ENCODE data around the gene TMEM134.
"Not testable (repeated sequence)": the region's sequence is repeated elsewhere in the genome, so short reads cannot be mapped to it uniquely, and the experiment has no call there.

The TMEM134 gene

GRCh38 chr11:67485873-67486361, 16.9 kb upstream of the TMEM134 start:
- DNase-seq (ENCODE audit: low read depth in 3 of 3): peak in 1 of 3 donors; percentile 62

GRCh38 chr11:67484847-67485311, 15.8 kb upstream of the TMEM134 start:
- DNase-seq (ENCODE audit: low read depth in 3 of 3): peak in 2 of 3 donors; percentile 60 to 69

GRCh38 chr11:67483831-67484665, 15.0 kb upstream of the TMEM134 start:
- DNase-seq (ENCODE audit: low read depth in 3 of 3): peak in 1 of 3 donors; percentile 34

GRCh38 chr11:67482827-67483798, 14.1 kb upstream of the TMEM134 start, which contains the start of gene AIP:
TSS of gene AIP (plus strand) at chr11:67483026. CDS start at chr11:67483159, 133 bp downstream.
- peak; percentile 96 to 97 (median 97) for DNase-seq (ENCODE audit: low read depth in 3 of 3)

GRCh38 chr11:67482275-67482826, 13.3 kb upstream of the TMEM134 start:
- no peak for DNase-seq (ENCODE audit: low read depth in 3 of 3)

- not testable (repeated sequence) for DNase-seq (ENCODE audit: low read depth in 3 of 3)
These were observed 8.4 kb upstream of the TMEM134 start for GRCh38 chr11:67477344-67478050.

GRCh38 chr11:67476692-67477091, 7.6 kb upstream of the TMEM134 start:
- not testable (repeated sequence) for DNase-seq (ENCODE audit: low read depth in 3 of 3)

GRCh38 chr11:67472882-67473281, 3.8 kb upstream of the TMEM134 start:
- no peak for DNase-seq (ENCODE audit: low read depth in 3 of 3)

GRCh38 chr11:67470337-67471002, 1.4 kb upstream of the TMEM134 start:
- no peak for DNase-seq (ENCODE audit: low read depth in 3 of 3)

- no peak for DNase-seq (ENCODE audit: low read depth in 3 of 3)
These were observed 409 bp upstream of the TMEM134 start for GRCh38 chr11:67469508-67469811.

- DNase-seq (ENCODE audit: low read depth in 3 of 3): no peak
These were observed 644 bp downstream of the TMEM134 start for GRCh38 chr11:67468456-67468758.

GRCh38 chr11:67468056-67468455, 995 bp downstream of the TMEM134 start:
- no peak for DNase-seq (ENCODE audit: low read depth in 3 of 3)

GRCh38 chr11:67466962-67467771, 1.9 kb downstream of the TMEM134 start:
- no peak for DNase-seq (ENCODE audit: low read depth in 3 of 3)

GRCh38 chr11:67466367-67466766, 2.7 kb downstream of the TMEM134 start:
- no peak for DNase-seq (ENCODE audit: low read depth in 3 of 3)

- DNase-seq (ENCODE audit: low read depth in 3 of 3): not testable (repeated sequence)
These were observed 3.5 kb downstream of the TMEM134 start for GRCh38 chr11:67465530-67465929.

GRCh38 chr11:67465189-67465510, 3.9 kb downstream of the TMEM134 start:
- DNase-seq (ENCODE audit: low read depth in 3 of 3): no peak

GRCh38 chr11:67464411-67465188, 4.5 kb downstream of the TMEM134 start:
- peak; percentile 86 to 93 (median 90) for DNase-seq (ENCODE audit: low read depth in 3 of 3)

GRCh38 chr11:67463680-67464410, 5.2 kb downstream of the TMEM134 start:
- DNase-seq (ENCODE audit: low read depth in 3 of 3): no peak

- no peak for DNase-seq (ENCODE audit: low read depth in 3 of 3)
These were observed 5.9 kb downstream of the TMEM134 start for GRCh38 chr11:67463186-67463585.

Data from stimulated activated CD4-positive, alpha-beta T cell treated with anti-CD3 and anti-CD28 coated beads, TNF-alpha, amount 100 ng/mL, for 48 hours (primary cell).